ENCODE results near the gene BCL2L15. TPM values are rescaled to one million over a fixed set of nuclear protein-coding genes. Genes with fewer than 3 reads are reported as not detected.

The BCL2L15 gene
- total and polyA plus RNA-seq, 8 donors = 0.91 to 2.7 (median 1.4) TPM

DNA sequence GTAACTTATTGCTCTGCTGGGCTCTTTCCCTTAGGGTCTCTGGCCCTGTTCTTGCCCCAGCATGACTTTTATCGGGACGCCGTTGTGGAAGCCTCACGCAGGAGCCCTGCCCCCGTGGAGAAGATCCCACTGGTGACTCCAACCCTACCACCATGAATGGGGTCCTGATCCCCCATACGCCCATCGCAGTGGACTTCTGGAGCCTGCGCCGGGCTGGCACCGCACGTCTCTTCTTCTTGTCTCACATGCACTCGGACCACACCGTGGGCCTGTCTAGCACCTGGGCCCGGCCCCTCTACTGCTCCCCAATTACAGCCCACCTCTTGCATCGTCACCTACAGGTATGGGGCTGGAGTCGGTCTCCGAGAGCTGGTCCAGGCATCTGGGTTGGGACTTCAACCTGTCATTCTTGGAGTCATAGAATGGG, 18.1 kb upstream of the BCL2L15 start:
- DNase-seq (peak in 1 of 4 donors; percentile 51), ATAC-seq (peak; percentile 0)
- Histone ChIP-seq H3K4me1 (peaks cover 12 to 56% of the 10 kb centered on the region in 2 donors), H3K9me3 (no peaks in the 10 kb centered on the region), H3K27me3 (no peaks in the 10 kb centered on the region), H3K27ac (peak overlapping the region; percentile 94 to 96), H3K4me3 (peak overlapping the region; percentile 77 to 79), H3K36me3 (peaks cover 0 to 31% of the 10 kb centered on the region in 2 donors)
- intact Hi-C loops (cut with DNase I) = no loop called here
- TF ChIP-seq, protein P1, sequence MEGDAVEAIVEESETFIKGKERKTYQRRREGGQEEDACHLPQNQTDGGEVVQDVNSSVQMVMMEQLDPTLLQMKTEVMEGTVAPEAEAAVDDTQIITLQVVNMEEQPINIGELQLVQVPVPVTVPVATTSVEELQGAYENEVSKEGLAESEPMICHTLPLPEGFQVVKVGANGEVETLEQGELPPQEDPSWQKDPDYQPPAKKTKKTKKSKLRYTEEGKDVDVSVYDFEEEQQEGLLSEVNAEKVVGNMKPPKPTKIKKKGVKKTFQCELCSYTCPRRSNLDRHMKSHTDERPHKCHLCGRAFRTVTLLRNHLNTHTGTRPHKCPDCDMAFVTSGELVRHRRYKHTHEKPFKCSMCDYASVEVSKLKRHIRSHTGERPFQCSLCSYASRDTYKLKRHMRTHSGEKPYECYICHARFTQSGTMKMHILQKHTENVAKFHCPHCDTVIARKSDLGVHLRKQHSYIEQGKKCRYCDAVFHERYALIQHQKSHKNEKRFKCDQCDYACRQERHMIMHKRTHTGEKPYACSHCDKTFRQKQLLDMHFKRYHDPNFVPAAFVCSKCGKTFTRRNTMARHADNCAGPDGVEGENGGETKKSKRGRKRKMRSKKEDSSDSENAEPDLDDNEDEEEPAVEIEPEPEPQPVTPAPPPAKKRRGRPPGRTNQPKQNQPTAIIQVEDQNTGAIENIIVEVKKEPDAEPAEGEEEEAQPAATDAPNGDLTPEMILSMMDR (IDR thresholded peaks at IDR 0.05) = no peak

DNA sequence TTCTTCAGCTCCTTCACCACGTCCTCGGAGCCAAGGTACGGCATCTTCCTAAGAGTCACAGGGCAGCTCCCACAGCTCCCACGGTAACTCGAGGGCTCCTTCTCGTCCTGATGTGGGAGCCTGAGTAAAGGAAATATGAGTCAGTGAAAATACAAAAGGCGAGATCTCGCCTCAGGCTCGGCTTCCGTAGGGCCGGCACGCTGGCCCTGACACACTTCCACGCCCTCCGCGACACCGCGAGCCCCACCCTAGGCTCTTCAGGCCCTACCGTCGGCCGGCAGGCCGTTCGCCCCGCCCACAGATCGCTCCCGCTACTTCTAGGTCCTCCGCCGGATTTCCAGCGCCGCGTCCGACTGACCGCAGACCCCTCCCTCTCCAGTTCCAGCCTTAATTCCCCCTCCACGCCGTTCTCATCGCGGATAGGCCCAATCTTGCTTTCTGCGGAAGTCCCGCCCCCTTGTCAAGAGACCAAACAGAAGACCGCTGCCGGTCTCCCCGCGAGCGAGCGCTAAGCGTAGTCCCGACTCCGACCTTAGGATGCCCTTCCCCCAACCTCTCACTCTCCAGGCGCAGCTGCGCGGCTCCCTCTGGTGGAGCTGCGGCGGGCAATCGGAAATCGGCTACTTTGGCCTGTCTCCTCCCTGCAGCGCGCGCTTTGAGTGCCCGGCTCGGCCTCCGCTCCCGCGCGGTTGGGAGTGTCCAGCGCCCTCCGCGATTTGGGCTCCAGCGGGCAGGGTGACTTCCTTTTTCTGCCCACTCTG, 17.5 kb upstream of the BCL2L15 start, which contains the start of the genes AP4B1 and DCLRE1B:
AP4B1 (minus strand) TSS at position 126 of the 761 bp plus-strand sequence; CDS start at position 44, 82 bp downstream.
DCLRE1B (plus strand) TSS at position 653 of the 761 bp plus-strand sequence. CDS start 261 bp downstream, outside the sequence.
- DNase-seq = peak; percentile 100
- ATAC-seq = peak; percentile 97
- intact Hi-C loops (cut with DNase I) = loop anchor here in 1 of 2 donors (5.0 kb wide), 1 partner anchor 58 kb away; no protein-coding TSS in a partner anchor
- H3K9me3 ChIP-seq = no peaks in the 10 kb centered on the region
- TF ChIP-seq, protein P1 (IDR thresholded peaks at IDR 0.05) = peak; percentile 44 to 64
- peak within 1 kb of the TSS; percentile 77 to 79 for H3K4me3 ChIP-seq
- H3K27ac ChIP-seq = peak within 1 kb of the TSS; percentile 94 to 96
- H3K4me1 ChIP-seq = peaks cover 12 to 56% of the 10 kb centered on the region in 2 donors
- no peaks in the 10 kb centered on the region for H3K27me3 ChIP-seq
- H3K36me3 ChIP-seq = peaks cover 0 to 31% of the 10 kb centered on the region in 2 donors

DNA sequence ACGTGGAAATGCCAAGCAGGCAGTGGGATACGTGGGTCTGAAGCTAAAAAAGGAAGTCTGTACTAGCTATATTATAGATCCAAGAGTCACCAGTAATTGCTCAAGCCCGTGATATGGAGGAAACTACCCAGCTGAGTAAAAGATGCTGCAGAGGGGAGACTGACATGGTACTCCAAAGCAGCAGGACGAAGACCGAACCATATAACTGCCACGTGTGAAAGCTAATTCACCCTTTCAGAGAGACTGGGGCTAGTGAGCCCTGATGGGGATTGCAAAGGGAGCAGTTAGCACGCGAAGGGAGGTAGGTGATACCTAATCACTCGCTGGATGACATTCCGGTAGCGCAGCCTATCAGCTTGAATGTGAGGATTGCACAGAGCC, 16.9 kb upstream of the BCL2L15 start:
- intact Hi-C loops (cut with DNase I) = loop anchor here in 1 of 2 donors (5.0 kb wide), 1 partner anchor 57 kb away; no protein-coding TSS in a partner anchor
- H3K4me1 ChIP-seq = peaks cover 12 to 52% of the 10 kb centered on the region in 2 donors
- ATAC-seq = peak; percentile 16
- peaks cover 0 to 35% of the 10 kb centered on the region in 2 donors for H3K36me3 ChIP-seq
- H3K4me3 ChIP-seq = peak overlapping the region; percentile 77 to 79
- no peak for DNase-seq
- peak overlapping the region; percentile 94 to 96 for H3K27ac ChIP-seq
- TF ChIP-seq, protein P1 (IDR thresholded peaks at IDR 0.05) = no peak
- no peaks in the 10 kb centered on the region for H3K9me3 ChIP-seq
- no peaks in the 10 kb centered on the region for H3K27me3 ChIP-seq

DNA sequence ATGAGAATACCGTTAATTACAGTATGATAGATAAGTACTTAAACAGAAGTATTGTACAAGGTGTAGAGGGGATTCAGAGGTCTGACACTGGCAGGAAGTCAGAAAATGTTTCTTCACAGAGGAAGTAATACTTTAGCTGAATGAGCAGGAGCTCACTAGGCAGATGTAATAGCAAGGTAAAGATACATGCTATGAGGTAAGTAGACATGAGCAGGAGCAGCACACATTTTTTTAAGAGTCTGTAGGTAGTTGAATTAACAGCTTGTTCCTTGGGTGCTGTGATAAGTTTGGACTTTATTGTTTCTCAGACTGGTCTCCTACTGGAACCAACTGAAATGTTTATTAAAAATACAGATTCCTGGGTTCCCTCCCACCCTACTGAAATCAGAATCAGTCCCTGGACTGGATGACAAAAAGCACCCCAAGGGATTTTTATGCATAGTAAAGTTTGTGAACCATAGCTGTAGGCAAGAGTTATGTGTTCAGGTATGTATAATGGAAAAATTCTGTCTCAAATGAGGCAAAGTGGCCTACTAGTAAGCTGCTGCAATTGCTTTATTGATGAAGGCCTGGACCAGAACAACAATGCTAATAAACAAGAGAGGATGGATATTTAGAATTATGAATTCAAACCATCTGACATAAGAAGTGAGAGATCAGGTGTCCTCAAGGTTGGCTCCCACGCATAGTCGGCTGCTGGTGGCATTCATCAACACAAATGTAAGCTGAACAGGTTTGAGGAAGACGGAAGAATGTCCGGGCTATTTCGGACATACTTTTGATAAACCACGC, 16.3 kb upstream of the BCL2L15 start:
- ATAC-seq (no peak), DNase-seq (no peak)
- H3K4me1 ChIP-seq = peaks cover 12 to 51% of the 10 kb centered on the region in 2 donors
- H3K27me3 ChIP-seq = no peaks in the 10 kb centered on the region
- H3K27ac ChIP-seq = peak overlapping the region; percentile 94 to 96
- no peaks in the 10 kb centered on the region for H3K9me3 ChIP-seq
- intact Hi-C loops (cut with DNase I) = loop anchor here in 1 of 2 donors (5.0 kb wide), 1 partner anchor 56 kb away; no protein-coding TSS in a partner anchor
- peaks cover 0 to 37% of the 10 kb centered on the region in 2 donors for H3K36me3 ChIP-seq
- H3K4me3 ChIP-seq = peak overlapping the region; percentile 77 to 79
- TF ChIP-seq, protein P1 (IDR thresholded peaks at IDR 0.05) = no peak
